Mesenchymal stem cell (in vitro differentiated cells and primary cell): ENCODE results near the gene IRX6.

Source experiments
- DNase-seq: peaks from one replicate; pipeline ENCODE4 v3.0.0-alpha.2; 2013
- H2AFZ ChIP-seq: one replicate; pipeline ENCODE4 v1.6.1; 2013; ENCODE audit warnings: low read depth, mild to moderate bottlenecking, control low read depth, inconsistent platforms, low read length, moderate library complexity
- H2AK5ac ChIP-seq: 2 replicates; pipeline ENCODE4 v1.6.1; 2013; ENCODE audit warnings: low read length, moderate library complexity, mild to moderate bottlenecking, inconsistent platforms; ENCODE audit not compliant: severe bottlenecking
- H2BK120ac ChIP-seq: one replicate; pipeline ENCODE4 v1.6.1; 2013; ENCODE audit warnings: low read depth, mild to moderate bottlenecking, inconsistent platforms, low read length, moderate library complexity
- H2BK12ac ChIP-seq, 2 experiments: one replicate each; pipeline ENCODE4 v1.6.1; 2013; ENCODE audit warnings: inconsistent platforms in 2 of 2, low read length in 2 of 2, mild to moderate bottlenecking in 2 of 2, moderate library complexity in 2 of 2, control low read depth in 1 of 2
- H2BK15ac ChIP-seq: one replicate; pipeline ENCODE4 v1.6.1; 2013; ENCODE audit warnings: mild to moderate bottlenecking, low read depth, inconsistent platforms; ENCODE audit not compliant: poor library complexity, severe bottlenecking
- H2BK5ac ChIP-seq: 2 replicates; pipeline ENCODE4 v1.6.1; 2013; ENCODE audit warnings: low read depth, mild to moderate bottlenecking, low read length, control low read depth, inconsistent platforms; ENCODE audit not compliant: poor library complexity, severe bottlenecking
- H3K14ac ChIP-seq, 2 experiments: one replicate each; pipeline ENCODE4 v1.6.1; 2013; ENCODE audit warnings: inconsistent platforms in 2 of 2, low read length in 2 of 2, control low read depth in 1 of 2, mild to moderate bottlenecking in 1 of 2, moderate library complexity in 1 of 2
- H3K18ac ChIP-seq, 2 experiments: one replicate each; pipeline ENCODE4 v1.6.1; 2013; ENCODE audit warnings: inconsistent platforms in 2 of 2, low read length in 2 of 2, control low read depth in 1 of 2, low read depth in 1 of 2, mild to moderate bottlenecking in 1 of 2
- H3K23ac ChIP-seq, 2 experiments: one replicate each; pipeline ENCODE4 v1.6.1; 2013; ENCODE audit warnings: inconsistent platforms in 2 of 2, low read length in 2 of 2, mild to moderate bottlenecking in 2 of 2, moderate library complexity in 2 of 2, control low read depth in 1 of 2
- H3K27ac ChIP-seq: 2 replicates; pipeline ENCODE4 v1.5.1; 2013; ENCODE audit warnings: mild to moderate bottlenecking, moderate library complexity, low read length, control low read depth, inconsistent platforms; ENCODE audit not compliant: poor library complexity, severe bottlenecking
- H3K27me3 ChIP-seq, 2 experiments: 2 replicates each; pipeline versions ENCODE4 v1.6.1 to v1.7.0; 2013; ENCODE audit warnings: low read length in 2 of 2, mild to moderate bottlenecking in 2 of 2, moderate library complexity in 2 of 2, control low read depth in 1 of 2, inconsistent platforms in 1 of 2; ENCODE audit not compliant: control insufficient read depth in 1 of 2, insufficient read depth in 1 of 2
- H3K36me3 ChIP-seq, 2 experiments: 2 replicates each; pipeline versions ENCODE4 v1.6.1 to v1.7.0; 2013; ENCODE audit warnings: low read length in 2 of 2, control low read depth in 1 of 2, inconsistent platforms in 1 of 2, low read depth in 1 of 2, mild to moderate bottlenecking in 1 of 2; ENCODE audit not compliant: insufficient read depth in 2 of 2, control insufficient read depth in 1 of 2
- H3K4ac ChIP-seq, 2 experiments: one replicate each; pipeline ENCODE4 v1.6.1; 2013; ENCODE audit warnings: inconsistent platforms in 2 of 2, low read length in 2 of 2, mild to moderate bottlenecking in 2 of 2, moderate library complexity in 2 of 2, control low read depth in 1 of 2, low read depth in 1 of 2
- H3K4me1 ChIP-seq: 2 replicates; pipeline ENCODE4 v1.6.1; 2013; ENCODE audit warnings: low read depth, low read length, control low read depth; ENCODE audit not compliant: control insufficient read depth, insufficient read depth
- H3K4me2 ChIP-seq: 2 replicates; pipeline ENCODE4 v1.6.1; 2013; ENCODE audit warnings: low read length, mild to moderate bottlenecking, inconsistent platforms; ENCODE audit not compliant: poor library complexity, severe bottlenecking
- H3K4me3 ChIP-seq, 2 experiments: 2 replicates each; pipeline versions ENCODE4 v1.5.1 to v1.7.0; 2013; ENCODE audit warnings: low read length in 2 of 2, mild to moderate bottlenecking in 2 of 2, control low read depth in 1 of 2, low read depth in 1 of 2; ENCODE audit not compliant: insufficient read depth in 1 of 2
- H3K79me1 ChIP-seq: replicated peaks from 2 replicates; pipeline ENCODE4 v1.6.1; 2013; ENCODE audit warnings: mild to moderate bottlenecking, control low read depth, low read length, inconsistent platforms; ENCODE audit not compliant: poor library complexity, severe bottlenecking
- H3K9ac ChIP-seq: 2 replicates; pipeline ENCODE4 v1.7.0; 2013; ENCODE audit warnings: mild to moderate bottlenecking, low read length, moderate library complexity
- H3K9me3 ChIP-seq: 2 replicates; pipeline ENCODE4 v1.7.0; 2013; ENCODE audit warnings: mild to moderate bottlenecking, low read length; ENCODE audit not compliant: control insufficient read depth
- H4K8ac ChIP-seq: one replicate; pipeline ENCODE4 v1.6.1; 2013; ENCODE audit warnings: inconsistent platforms, mild to moderate bottlenecking, low read length, moderate library complexity
- H4K91ac ChIP-seq: one replicate; pipeline ENCODE4 v1.6.1; 2013; ENCODE audit warnings: mild to moderate bottlenecking, low read length, inconsistent platforms
- WGBS: methylation state at CpG from one replicate; pipeline ENCODE4 v1.1.7; 2013; ENCODE audit warnings: mixed read lengths; 5-methylcytosine and 5-hydroxymethylcytosine counted together

The IRX6 gene

GRCh38 chr16:55359946-55360345 lies 35.9 kb downstream of the IRX6 start:
- Histone ChIP-seq H3K4ac (no peak overlapping the region), H2AK5ac (no peak overlapping the region), H3K27ac (no peak overlapping the region), H3K18ac (no peak overlapping the region), H2BK5ac (no peak overlapping the region), H2BK120ac (no peak overlapping the region), H3K4me2 (no peak overlapping the region), H2BK12ac (no peak overlapping the region), H2BK15ac (no peak overlapping the region), H3K9ac (no peak overlapping the region), H3K14ac (no peak overlapping the region), H3K36me3 (no peaks in the 10 kb centered on the region), H4K8ac (no peak overlapping the region), H4K91ac (no peak overlapping the region), H3K4me3 (no peak overlapping the region), H3K27me3 (peaks cover 6 to 15% of the 10 kb centered on the region in 2 experiments), H3K9me3 (no peaks in the 10 kb centered on the region), H2AFZ (no peak overlapping the region), H3K23ac (no peak overlapping the region), H3K79me1 (no peaks in the 10 kb centered on the region), H3K4me1 (no peaks in the 10 kb centered on the region)
- no peak for DNase-seq
- WGBS, result 40% methylated on average over 1 of the region's 2 CpGs

GRCh38 chr16:55364811-55365210 lies 40.8 kb downstream of the IRX6 start:
- Histone ChIP-seq H3K14ac (no peak overlapping the region), H3K4ac (no peak overlapping the region)

GRCh38 chr16:55367301-55367811 lies 43.4 kb downstream of the IRX6 start:
- no CpG with 5 or more reads among the region's 4 CpGs for WGBS
- H2BK12ac ChIP-seq, result no peak overlapping the region
- no peaks in the 10 kb centered on the region for H3K36me3 ChIP-seq
- H3K27me3 ChIP-seq, result peaks cover 0 to 32% of the 10 kb centered on the region in 2 experiments
- no peaks in the 10 kb centered on the region for H3K79me1 ChIP-seq
- H3K9me3 ChIP-seq, result no peaks in the 10 kb centered on the region
- no peak overlapping the region for H3K9ac ChIP-seq
- no peak overlapping the region for H3K4ac ChIP-seq
- H2BK15ac ChIP-seq, result no peak overlapping the region
- H3K23ac ChIP-seq, result no peak overlapping the region
- no peak overlapping the region for H4K8ac ChIP-seq
- no peak overlapping the region for H2AFZ ChIP-seq
- peaks cover 2% of the 10 kb centered on the region for H3K4me1 ChIP-seq
- DNase-seq, result no peak
- no peak overlapping the region for H4K91ac ChIP-seq
- no peak overlapping the region for H3K18ac ChIP-seq
- H3K14ac ChIP-seq, result no peak overlapping the region
- no peak overlapping the region for H2BK120ac ChIP-seq
- H3K4me2 ChIP-seq, result no peak overlapping the region
- H3K4me3 ChIP-seq, result peak overlapping the region in 1 of 2 experiments; percentile 5
- no peak overlapping the region for H2BK5ac ChIP-seq
- H3K27ac ChIP-seq, result no peak overlapping the region
- no peak overlapping the region for H2AK5ac ChIP-seq

More at GRCh38 chr16:55364811-55365210, 40.8 kb downstream of the IRX6 start:
- Histone ChIP-seq H2AFZ (no peak overlapping the region), H3K4me1 (no peaks in the 10 kb centered on the region), H3K36me3 (no peaks in the 10 kb centered on the region), H3K4me2 (no peak overlapping the region), H3K27me3 (peaks cover 0 to 23% of the 10 kb centered on the region in 2 experiments), H3K4me3 (no peak overlapping the region), H2BK15ac (no peak overlapping the region), H2BK120ac (no peak overlapping the region), H4K91ac (no peak overlapping the region), H2BK12ac (no peak overlapping the region), H3K79me1 (no peaks in the 10 kb centered on the region), H3K9me3 (no peaks in the 10 kb centered on the region), H3K18ac (no peak overlapping the region), H3K9ac (no peak overlapping the region), H3K23ac (no peak overlapping the region), H2BK5ac (no peak overlapping the region), H4K8ac (no peak overlapping the region), H3K27ac (no peak overlapping the region), H2AK5ac (no peak overlapping the region)
- DNase-seq, result no peak
- 81% methylated on average over 5 of the region's 5 CpGs for whole genome bisulfite sequencing

GRCh38 chr16:55367866-55368603 lies 44.0 kb downstream of the IRX6 start:
- Histone ChIP-seq H2AFZ (no peak overlapping the region), H2BK5ac (no peak overlapping the region), H3K14ac (no peak overlapping the region), H3K27me3 (peaks cover 0 to 34% of the 10 kb centered on the region in 2 experiments), H3K23ac (no peak overlapping the region), H2AK5ac (no peak overlapping the region), H4K91ac (no peak overlapping the region), H3K4ac (no peak overlapping the region), H2BK15ac (no peak overlapping the region), H4K8ac (no peak overlapping the region), H3K4me3 (no peak overlapping the region), H3K4me1 (peaks cover 2% of the 10 kb centered on the region), H3K36me3 (no peaks in the 10 kb centered on the region), H3K4me2 (no peak overlapping the region), H3K79me1 (no peaks in the 10 kb centered on the region), H2BK120ac (no peak overlapping the region), H3K9me3 (no peaks in the 10 kb centered on the region), H3K9ac (no peak overlapping the region), H3K18ac (no peak overlapping the region), H3K27ac (no peak overlapping the region), H2BK12ac (no peak overlapping the region)
- 65% methylated on average over 2 of the region's 4 CpGs for WGBS
- no peak for DNase-seq
